ENCODE data around the gene OBSCN. TPM values are rescaled to one million over a fixed set of nuclear protein-coding genes. Genes with fewer than 3 reads are reported as not detected.

OBSCN gene
- total RNA-seq, 2 donors from 2014 or later: 159 to 317 TPM

GRCh38 chr1:228339766-228340685, 132.2 kb downstream of the OBSCN start:
- peaks cover 71% of the 10 kb centered on the region for H3K36me3 ChIP-seq
- H3K4me3 ChIP-seq: no peak overlapping the region
- no peaks in the 10 kb centered on the region for H3K27me3 ChIP-seq
- no peaks in the 10 kb centered on the region for H3K9me3 ChIP-seq
- H3K27ac ChIP-seq: no peak overlapping the region
- DNase-seq (ENCODE audit: low spot score): no peak
- no peaks in the 10 kb centered on the region for H3K4me1 ChIP-seq
- no peak for TF ChIP-seq CTCF (IDR thresholded peaks at IDR 0.05)

- no peak for DNase-seq (ENCODE audit: low spot score)
- Histone ChIP-seq H3K4me3 (no peak overlapping the region), H3K27me3 (no peaks in the 10 kb centered on the region), H3K9me3 (no peaks in the 10 kb centered on the region), H3K36me3 (peaks cover 62% of the 10 kb centered on the region), H3K4me1 (no peaks in the 10 kb centered on the region), H3K27ac (no peak overlapping the region)
- TF ChIP-seq CTCF (IDR thresholded peaks at IDR 0.05): peak in 1 of 2 donors; percentile 29
Measured at GRCh38 chr1:228340686-228341449, 133.0 kb downstream of the OBSCN start.

GRCh38 chr1:228341450-228341813, 133.6 kb downstream of the OBSCN start:
- TF ChIP-seq CTCF (IDR thresholded peaks at IDR 0.05): no peak
- Histone ChIP-seq H3K4me3 (no peak overlapping the region), H3K36me3 (peaks cover 61% of the 10 kb centered on the region), H3K27ac (no peak overlapping the region), H3K27me3 (no peaks in the 10 kb centered on the region), H3K4me1 (peaks cover 0 to 4% of the 10 kb centered on the region in 2 donors), H3K9me3 (no peaks in the 10 kb centered on the region)
- DNase-seq (ENCODE audit: low spot score): no peak

GRCh38 chr1:228341814-228342626, 134.2 kb downstream of the OBSCN start:
- peaks cover 0 to 7% of the 10 kb centered on the region in 2 donors for H3K4me1 ChIP-seq
- peaks cover 56% of the 10 kb centered on the region for H3K36me3 ChIP-seq
- H3K4me3 ChIP-seq: no peak overlapping the region
- no peaks in the 10 kb centered on the region for H3K9me3 ChIP-seq
- no peak for TF ChIP-seq CTCF (IDR thresholded peaks at IDR 0.05)
- no peaks in the 10 kb centered on the region for H3K27me3 ChIP-seq
- DNase-seq (ENCODE audit: low spot score): no peak
- no peak overlapping the region for H3K27ac ChIP-seq

- H3K4me1 ChIP-seq: peaks cover 0 to 11% of the 10 kb centered on the region in 2 donors
- no peak for DNase-seq (ENCODE audit: low spot score)
- H3K9me3 ChIP-seq: no peaks in the 10 kb centered on the region
- no peak for TF ChIP-seq CTCF (IDR thresholded peaks at IDR 0.05)
- H3K27ac ChIP-seq: no peak overlapping the region
- no peaks in the 10 kb centered on the region for H3K27me3 ChIP-seq
- peaks cover 49% of the 10 kb centered on the region for H3K36me3 ChIP-seq
- H3K4me3 ChIP-seq: no peak overlapping the region
Measured at GRCh38 chr1:228342627-228343190, 134.9 kb downstream of the OBSCN start.
